PFSK-1 (cell line): ENCODE data around the gene IGF1R.

ENCODE experiments used
- POLR2AphosphoS5 ChIP-seq: IDR thresholded peaks from 2 replicates; pipeline ENCODE4 v1.6.1; 2012; ENCODE audit warnings: low read depth, mild to moderate bottlenecking, control low read depth, low read length, moderate library complexity
- REST ChIP-seq, 2 experiments: IDR thresholded peaks; 2 replicates each; pipeline versions ENCODE4 v1.6.1 to v1.8.0; 2011 to 2012; ENCODE audit warnings: low read depth in 2 of 2, low read length in 2 of 2, control low read depth in 1 of 2, inconsistent platforms in 1 of 2, mild to moderate bottlenecking in 1 of 2, moderate library complexity in 1 of 2; ENCODE audit not compliant: insufficient read depth in 1 of 2
- SIN3A ChIP-seq: IDR thresholded peaks from 2 replicates; pipeline ENCODE4 v1.6.1; 2012; ENCODE audit warnings: mild to moderate bottlenecking, low read length, moderate library complexity, borderline replicate concordance; ENCODE audit not compliant: insufficient read depth
- TAF1 ChIP-seq: IDR thresholded peaks from 2 replicates; pipeline ENCODE4 v1.6.1; 2012; ENCODE audit warnings: low read length, control low read depth, borderline replicate concordance; ENCODE audit not compliant: insufficient read depth

GRCh38 chr15:98724048-98724447 lies 75.7 kb downstream of the IGF1R start:
- TF ChIP-seq REST (IDR thresholded peaks at IDR 0.05; ENCODE audit: insufficient read depth in 1 of 2, low read depth in 2 of 2, low read length in 2 of 2): no peak
- TF ChIP-seq POLR2AphosphoS5: no peak
- no peak for TF ChIP-seq TAF1
- no peak for TF ChIP-seq SIN3A
